IMR-90 (cell line): ENCODE measurements around the gene SUPT20HL2. TPM values are rescaled to one million over a fixed set of nuclear protein-coding genes. Genes with fewer than 3 reads are reported as not detected.

Experiments
- ATAC-seq: fragments of 200-7000 bp; cut with Tn5 transposase; 2 replicates; pipeline ENCODE4 v1.9.1; 2020; ENCODE audit warnings: low read depth, mild to moderate bottlenecking, moderate library complexity
- BruUV-seq: library from RNA; stranded (reverse); fragments of 400-500 nt; replicated peaks from 2 replicates; lab custom pipeline; 2021; lab: Mats Ljungman, UMichigan
- CTCF ChIA-PET: fragments of 300-600 bp; formaldehyde crosslinking; extraction: SDS; loops from one replicate; lab custom pipeline; 2021; ENCODE audit warnings: antibody characterized with exemption; lab: Yijun Ruan, JAX
- POLR2A ChIA-PET: fragments of 300-600 bp; sonication (Branson Sonifier 250); formaldehyde crosslinking; loops from one replicate; lab custom pipeline; 2022; ENCODE audit warnings: antibody characterized with exemption; ENCODE audit not compliant: unreplicated experiment; lab: Charles Lee
- DNase-seq: peaks from one replicate; pipeline ENCODE4 v3.0.0; 2013
- H2AFZ ChIP-seq: replicated peaks from 2 replicates; pipeline ENCODE3; 2013; ENCODE audit warnings: low read length, mild to moderate bottlenecking; ENCODE audit not compliant: poor library complexity
- H2AK5ac ChIP-seq: 2 replicates; pipeline ENCODE4 v1.6.1; 2013; ENCODE audit warnings: low read depth, low read length, inconsistent platforms
- H2AK9ac ChIP-seq: replicated peaks from 2 replicates; pipeline ENCODE3; 2013; ENCODE audit warnings: mild to moderate bottlenecking, low read depth, low read length, moderate library complexity; ENCODE audit not compliant: poor library complexity
- H2BK120ac ChIP-seq: 2 replicates; pipeline ENCODE4 v1.6.1; 2013; ENCODE audit warnings: low read depth, low read length, inconsistent platforms
- H2BK15ac ChIP-seq: 3 replicates; pipeline ENCODE4 v1.6.1; 2013; ENCODE audit warnings: low read depth, low read length, inconsistent platforms
- H2BK20ac ChIP-seq: 2 replicates; pipeline ENCODE4 v1.6.1; 2013; ENCODE audit warnings: low read depth, mild to moderate bottlenecking, inconsistent platforms, low read length, moderate library complexity
- H2BK5ac ChIP-seq: 2 replicates; pipeline ENCODE4 v1.6.1; 2013; ENCODE audit warnings: mild to moderate bottlenecking, low read depth, low read length, inconsistent platforms; ENCODE audit not compliant: poor library complexity, severe bottlenecking
- H3K14ac ChIP-seq: replicated peaks from 2 replicates; pipeline ENCODE4 v1.6.1; 2013; ENCODE audit warnings: low read depth, low read length, inconsistent platforms
- H3K18ac ChIP-seq: 2 replicates; pipeline ENCODE4 v1.6.1; 2013; ENCODE audit warnings: low read depth, low read length, control low read depth
- H3K23ac ChIP-seq: 2 replicates; pipeline ENCODE4 v1.6.1; 2013; ENCODE audit warnings: low read depth, low read length, inconsistent platforms
- H3K27ac ChIP-seq: 2 replicates; pipeline ENCODE4 v1.5.1; 2013; ENCODE audit warnings: mild to moderate bottlenecking, control low read depth, low read length; ENCODE audit not compliant: insufficient read depth
- H3K27me3 ChIP-seq: 2 replicates; pipeline ENCODE4 v1.6.1; 2013; ENCODE audit warnings: low read length; ENCODE audit not compliant: control insufficient read depth, insufficient read depth
- H3K36me3 ChIP-seq: 2 replicates; pipeline ENCODE4 v1.6.1; 2013; ENCODE audit warnings: low read length, mixed read lengths; ENCODE audit not compliant: control insufficient read depth, insufficient read depth
- H3K4ac ChIP-seq: 2 replicates; pipeline ENCODE4 v1.6.1; 2013; ENCODE audit warnings: low read depth, low read length, inconsistent platforms
- H3K4me1 ChIP-seq: 2 replicates; pipeline ENCODE4 v1.6.1; 2013; ENCODE audit warnings: low read length, mixed read lengths; ENCODE audit not compliant: control insufficient read depth, insufficient read depth
- H3K4me2 ChIP-seq: 2 replicates; pipeline ENCODE4 v1.6.1; 2013; ENCODE audit warnings: low read depth, mild to moderate bottlenecking, control low read depth, low read length, moderate library complexity
- H3K4me3 ChIP-seq: 2 replicates; pipeline ENCODE4 v1.5.1; 2013; ENCODE audit warnings: low read depth, mild to moderate bottlenecking, control low read depth, low read length, moderate library complexity; ENCODE audit not compliant: insufficient read depth
- H3K56ac ChIP-seq: 2 replicates; pipeline ENCODE4 v1.6.1; 2013; ENCODE audit warnings: low read length, inconsistent platforms; ENCODE audit not compliant: insufficient read depth; ENCODE audit errors: extremely low read depth
- H3K79me1 ChIP-seq, 2 experiments: 2 replicates each; pipeline ENCODE4 v1.6.1; 2013; ENCODE audit warnings: low read length in 2 of 2, inconsistent platforms in 1 of 2, low read depth in 1 of 2
- H3K9ac ChIP-seq: 2 replicates; pipeline ENCODE4 v1.6.1; 2013; ENCODE audit warnings: low read depth, low read length, control low read depth
- H3K9me1 ChIP-seq: 2 replicates; pipeline ENCODE4 v1.6.1; 2013; ENCODE audit warnings: low read length, inconsistent platforms; ENCODE audit not compliant: insufficient read depth
- H3K9me3 ChIP-seq: 2 replicates; pipeline ENCODE4 v1.6.1; 2013; ENCODE audit warnings: low read length; ENCODE audit not compliant: control insufficient read depth, insufficient read depth
- H4K20me1 ChIP-seq: 2 replicates; pipeline ENCODE4 v1.6.1; 2013; ENCODE audit warnings: low read length, inconsistent platforms; ENCODE audit not compliant: insufficient read depth
- H4K5ac ChIP-seq: 2 replicates; pipeline ENCODE4 v1.6.1; 2013; ENCODE audit warnings: mild to moderate bottlenecking, low read depth, low read length, control low read depth
- H4K8ac ChIP-seq, 2 experiments: 2 replicates each; pipeline ENCODE4 v1.6.1; 2013; ENCODE audit warnings: low read depth in 2 of 2, low read length in 2 of 2, control low read depth in 1 of 2, inconsistent platforms in 1 of 2
- H4K91ac ChIP-seq: 2 replicates; pipeline ENCODE4 v1.6.1; 2013; ENCODE audit warnings: low read depth, low read length, inconsistent platforms; ENCODE audit not compliant: insufficient read depth
- BHLHE40 ChIP-seq: fragments of 150-350 bp; IDR thresholded peaks from 2 replicates; pipeline ENCODE4 v1.6.1; 2016; ENCODE audit warnings: mild to moderate bottlenecking, low read depth, low read length
- CEBPB ChIP-seq: IDR thresholded peaks from 2 replicates; pipeline ENCODE4 v1.6.1; 2012; ENCODE audit warnings: low read depth, low read length, improper control_type of control experiment
- CHD1 ChIP-seq: IDR thresholded peaks from 2 replicates; pipeline ENCODE4 v1.6.1; 2012; ENCODE audit warnings: low read depth, low read length, improper control_type of control experiment
- FOS ChIP-seq: fragments of 150-350 bp; IDR thresholded peaks from 2 replicates; pipeline ENCODE4 v1.6.1; 2016; ENCODE audit warnings: low read depth, low read length
- MAFK ChIP-seq: IDR thresholded peaks from 2 replicates; pipeline ENCODE4 v1.6.1; 2012; ENCODE audit warnings: low read depth, low read length, improper control_type of control experiment
- MAZ ChIP-seq: IDR thresholded peaks from 2 replicates; pipeline ENCODE4 v1.6.1; 2012; ENCODE audit warnings: low read depth, mild to moderate bottlenecking, low read length, improper control_type of control experiment, moderate library complexity, borderline replicate concordance
- MXI1 ChIP-seq: IDR thresholded peaks from 2 replicates; pipeline ENCODE4 v1.6.1; 2012; ENCODE audit warnings: low read depth, mild to moderate bottlenecking, low read length, moderate library complexity, borderline replicate concordance
- NFE2L2 ChIP-seq: fragments of 150-350 bp; IDR thresholded peaks from 2 replicates; pipeline ENCODE4 v1.6.1; 2016; ENCODE audit warnings: low read depth, mild to moderate bottlenecking, low read length
- POLR2A ChIP-seq: IDR thresholded peaks from 2 replicates; pipeline ENCODE4 v1.6.1; 2012; ENCODE audit warnings: mild to moderate bottlenecking, low read depth, low read length
- RAD21 ChIP-seq: IDR thresholded peaks from 2 replicates; pipeline ENCODE4 v1.6.1; 2012; ENCODE audit warnings: low read length, improper control_type of control experiment
- RCOR1 ChIP-seq: IDR thresholded peaks from 2 replicates; pipeline ENCODE4 v1.6.1; 2012; ENCODE audit warnings: mild to moderate bottlenecking, low read length, improper control_type of control experiment; ENCODE audit not compliant: insufficient replicate concordance
- RFX5 ChIP-seq: IDR thresholded peaks from 2 replicates; pipeline ENCODE4 v1.8.0; 2012; ENCODE audit warnings: low read depth, mild to moderate bottlenecking, low read length, moderate library complexity
- SMC3 ChIP-seq: fragments of 150-350 bp; IDR thresholded peaks from 2 replicates; pipeline ENCODE4 v1.6.1; 2016; ENCODE audit warnings: low read depth, mild to moderate bottlenecking, antibody characterized with exemption, low read length, moderate library complexity
- WGBS, 2 experiments: methylation state at CpG; one replicate each; pipeline versions ENCODE4 v1.1.5 to v1.1.7; 2013; ENCODE audit warnings: missing lambda C conversion rate in 2 of 2; ENCODE audit not compliant: insufficient read length in 1 of 2; ENCODE audit errors: extremely low coverage in 2 of 2; 5-methylcytosine and 5-hydroxymethylcytosine counted together
- dilution Hi-C: fragments of 300-500 bp; cut with HindIII; formaldehyde crosslinking; loops from one replicate; pipeline ENCODE4 v1.14.3; 2018; ENCODE audit warnings: low sequenced_read_pairs; ENCODE audit not compliant: unreplicated experiment
- in situ Hi-C: fragments of 300-500 bp; cut with MboI; formaldehyde crosslinking; loops from 3 replicates; pipeline ENCODE4 v1.14.3; 2019; ENCODE audit warnings: low sequenced_read_pairs, inconsistent platforms, mixed read lengths
- intact Hi-C: fragments of 100-400 bp; cut with micrococcal nuclease; formaldehyde crosslinking; loops from 2 replicates; pipeline ENCODE4 v1.10.0; 2022
- polyA plus RNA-seq, 3 experiments: library from polyadenylated mRNA; depleted of rRNA; stranded (reverse); fragments of >200 nt; gene quantifications; 2 replicates each; pipeline ENCODE4 v1.2.3, GENCODE V29; 2012; ENCODE audit warnings: low replicate concordance in 1 of 3
- total RNA-seq: library from RNA; depleted of rRNA; stranded (reverse); fragments of >200 nt; gene quantifications from 2 replicates; pipeline ENCODE4 v1.2.3, GENCODE V29; 2012
- TF ChIP-seq, protein P1 (sequence below): fragments of 150-350 bp; IDR thresholded peaks from 2 replicates; pipeline ENCODE4 v1.6.1; 2016; ENCODE audit warnings: low read depth, mild to moderate bottlenecking, low read length, moderate library complexity, borderline replicate concordance
- TF ChIP-seq, protein P2 (sequence below): conservative IDR thresholded peaks from 2 replicates; pipeline ENCODE4 v1.5.1; 2012; ENCODE audit warnings: mild to moderate bottlenecking, low read depth, low read length, improper control_type of control experiment

Gene SUPT20HL2
- total and polyA plus RNA-seq, 2 of the 4 experiments (the other 2 are of a cell fraction) = not detected

DNA sequence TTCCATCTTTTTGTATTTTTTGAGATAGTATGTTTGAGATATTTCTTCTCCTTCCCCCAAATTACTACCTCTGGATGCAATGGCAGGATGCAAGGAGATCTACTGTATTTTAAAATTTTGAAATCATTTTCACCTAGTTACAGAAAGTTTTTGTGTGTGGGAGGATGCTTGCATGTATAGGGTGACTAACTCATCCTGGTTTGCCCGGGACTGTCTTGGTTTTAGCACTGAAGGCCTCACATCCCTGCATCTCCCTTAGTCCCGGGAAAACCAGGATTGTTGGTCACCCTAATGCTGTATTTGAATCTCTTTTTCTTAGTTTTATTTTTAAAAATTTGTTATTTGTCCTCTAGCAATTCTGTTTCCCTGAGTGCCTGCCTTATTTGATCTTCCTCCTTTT is 12.1 kb downstream of the SUPT20HL2 start:
- intact Hi-C loops = no loop called here

More for the DNA sequence above, 12.1 kb downstream of the SUPT20HL2 start:
- no TSS peak for BruUV-seq
- H2AK5ac ChIP-seq = no peak overlapping the region
- ChIA-PET CTCF (no interaction called here), POLR2A (no interaction called here)
- dilution Hi-C loops = no loop called here
- peak; percentile 26 for DNase-seq
- ATAC-seq = no peak
- no peaks in the 10 kb centered on the region for H4K20me1 ChIP-seq
- no peak overlapping the region for H2BK20ac ChIP-seq
- no peaks in the 10 kb centered on the region for H3K9me3 ChIP-seq
- H2BK15ac ChIP-seq = no peak overlapping the region
- TF ChIP-seq SMC3 (no peak), RCOR1 (no peak), RAD21 (no peak), MAZ (no peak), MXI1 (no peak), POLR2A (no peak), CHD1 (no peak), MAFK (no peak), FOS (no peak), RFX5 (no peak), BHLHE40 (no peak), CEBPB (no peak), NFE2L2 (no peak)
- TF ChIP-seq, protein P1, sequence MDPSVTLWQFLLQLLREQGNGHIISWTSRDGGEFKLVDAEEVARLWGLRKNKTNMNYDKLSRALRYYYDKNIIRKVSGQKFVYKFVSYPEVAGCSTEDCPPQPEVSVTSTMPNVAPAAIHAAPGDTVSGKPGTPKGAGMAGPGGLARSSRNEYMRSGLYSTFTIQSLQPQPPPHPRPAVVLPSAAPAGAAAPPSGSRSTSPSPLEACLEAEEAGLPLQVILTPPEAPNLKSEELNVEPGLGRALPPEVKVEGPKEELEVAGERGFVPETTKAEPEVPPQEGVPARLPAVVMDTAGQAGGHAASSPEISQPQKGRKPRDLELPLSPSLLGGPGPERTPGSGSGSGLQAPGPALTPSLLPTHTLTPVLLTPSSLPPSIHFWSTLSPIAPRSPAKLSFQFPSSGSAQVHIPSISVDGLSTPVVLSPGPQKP = no peak
- TF ChIP-seq, protein P2, sequence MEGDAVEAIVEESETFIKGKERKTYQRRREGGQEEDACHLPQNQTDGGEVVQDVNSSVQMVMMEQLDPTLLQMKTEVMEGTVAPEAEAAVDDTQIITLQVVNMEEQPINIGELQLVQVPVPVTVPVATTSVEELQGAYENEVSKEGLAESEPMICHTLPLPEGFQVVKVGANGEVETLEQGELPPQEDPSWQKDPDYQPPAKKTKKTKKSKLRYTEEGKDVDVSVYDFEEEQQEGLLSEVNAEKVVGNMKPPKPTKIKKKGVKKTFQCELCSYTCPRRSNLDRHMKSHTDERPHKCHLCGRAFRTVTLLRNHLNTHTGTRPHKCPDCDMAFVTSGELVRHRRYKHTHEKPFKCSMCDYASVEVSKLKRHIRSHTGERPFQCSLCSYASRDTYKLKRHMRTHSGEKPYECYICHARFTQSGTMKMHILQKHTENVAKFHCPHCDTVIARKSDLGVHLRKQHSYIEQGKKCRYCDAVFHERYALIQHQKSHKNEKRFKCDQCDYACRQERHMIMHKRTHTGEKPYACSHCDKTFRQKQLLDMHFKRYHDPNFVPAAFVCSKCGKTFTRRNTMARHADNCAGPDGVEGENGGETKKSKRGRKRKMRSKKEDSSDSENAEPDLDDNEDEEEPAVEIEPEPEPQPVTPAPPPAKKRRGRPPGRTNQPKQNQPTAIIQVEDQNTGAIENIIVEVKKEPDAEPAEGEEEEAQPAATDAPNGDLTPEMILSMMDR = no peak
- no peak overlapping the region for H3K4ac ChIP-seq
- no peak overlapping the region for H2AK9ac ChIP-seq
- H3K9me1 ChIP-seq = no peaks in the 10 kb centered on the region
- no peak overlapping the region for H3K18ac ChIP-seq
- no peak overlapping the region for H3K9ac ChIP-seq
- H3K36me3 ChIP-seq = no peaks in the 10 kb centered on the region
- no peak overlapping the region for H2BK120ac ChIP-seq
- H4K91ac ChIP-seq = no peak overlapping the region
- no peaks in the 10 kb centered on the region for H3K4me1 ChIP-seq
- no peak overlapping the region for H3K27ac ChIP-seq
- H3K56ac ChIP-seq = no peak overlapping the region
- no CpG with 5 or more reads among the region's 2 CpGs for WGBS, 2 experiments
- in situ Hi-C loops = no loop called here
- no peak overlapping the region for H4K5ac ChIP-seq
- no peak overlapping the region for H3K4me3 ChIP-seq
- no peak overlapping the region for H2AFZ ChIP-seq
- H2BK5ac ChIP-seq = no peak overlapping the region
- no peak overlapping the region for H3K14ac ChIP-seq
- H4K8ac ChIP-seq = no peak overlapping the region
- H3K23ac ChIP-seq = no peak overlapping the region
- no peaks in the 10 kb centered on the region for H3K79me1 ChIP-seq
- peaks cover 8% of the 10 kb centered on the region for H3K27me3 ChIP-seq
- no peak overlapping the region for H3K4me2 ChIP-seq
